IgD-negative memory B cell (primary cell): ENCODE measurements around the gene CRIM1. TPM values are rescaled to one million over a fixed set of nuclear protein-coding genes. Genes with fewer than 3 reads are reported as not detected.
A peak's percentile ranks its signal among the peaks of the same experiment; 100 is the strongest.
"Not testable (repeated sequence)": the region's sequence is repeated elsewhere in the genome, so short reads cannot be mapped to it uniquely, and the experiment has no call there.

Source experiments
- H3K27ac Mint-ChIP-seq, 3 donors: one replicate each; pipeline ENCODE4 v1.8.0; 2020 to 2022; ENCODE audit warnings: mild to moderate bottlenecking in 3 of 3, mixed read lengths in 3 of 3, moderate library complexity in 1 of 3
- H3K27me3 Mint-ChIP-seq: one replicate; pipeline ENCODE4 v1.8.0; 2021; ENCODE audit warnings: mixed read lengths
- H3K36me3 Mint-ChIP-seq: one replicate; pipeline ENCODE4 v1.8.0; 2020; ENCODE audit warnings: mild to moderate bottlenecking, mixed read lengths
- H3K4me1 Mint-ChIP-seq, 3 donors: one replicate each; pipeline ENCODE4 v1.8.0; 2020 to 2022; ENCODE audit warnings: mixed read lengths in 3 of 3, mild to moderate bottlenecking in 1 of 3
- H3K4me3 Mint-ChIP-seq, 4 donors: one replicate each; pipeline ENCODE4 v1.8.0; 2020 to 2022; ENCODE audit warnings: mild to moderate bottlenecking in 4 of 4, mixed read lengths in 4 of 4, moderate library complexity in 3 of 4
- H3K9me3 Mint-ChIP-seq, 3 donors: one replicate each; pipeline ENCODE4 v1.8.0; 2020 to 2021; ENCODE audit warnings: mixed read lengths in 3 of 3, mild to moderate bottlenecking in 1 of 3
- polyA plus RNA-seq: library from polyadenylated mRNA; unstranded; fragments of 300-500 nt; fragmentation: Illumina TruSeq; gene quantifications from one replicate; pipeline ENCODE4 v1.2.3, GENCODE V29; 2021

Gene CRIM1
- polyA plus RNA-seq, 1 donor from 2014 or later: 0.26 TPM

- Mint-ChIP-seq H3K4me1 (peaks cover 20 to 25% (median 21%) of the 10 kb centered on the region in 3 donors), H3K27ac (no peak overlapping the region), H3K36me3 (peaks cover 3% of the 10 kb centered on the region), H3K27me3 (peaks cover 29% of the 10 kb centered on the region), H3K4me3 (peak overlapping the region in 2 of 4 donors; percentile 41 to 84), H3K9me3 (peaks cover 0 to 3% (median 0%) of the 10 kb centered on the region in 3 donors)
Observed at GRCh38 chr2:36359067-36359466, 3.5 kb downstream of the CRIM1 start.

- Mint-ChIP-seq H3K9me3 (no peaks in the 10 kb centered on the region), H3K27me3 (peaks cover 27% of the 10 kb centered on the region), H3K27ac (no peak overlapping the region), H3K4me3 (no peak overlapping the region), H3K36me3 (peaks cover 3% of the 10 kb centered on the region), H3K4me1 (peaks cover 14 to 16% (median 15%) of the 10 kb centered on the region in 3 donors)
Observed at GRCh38 chr2:36360063-36360462, 4.5 kb downstream of the CRIM1 start.

GRCh38 chr2:36360834-36361233 lies 5.3 kb downstream of the CRIM1 start:
- Mint-ChIP-seq H3K36me3 (peaks cover 3% of the 10 kb centered on the region), H3K4me3 (no peak overlapping the region), H3K27me3 (peaks cover 27% of the 10 kb centered on the region), H3K27ac (no peak overlapping the region), H3K9me3 (no peaks in the 10 kb centered on the region), H3K4me1 (peaks cover 13 to 16% (median 14%) of the 10 kb centered on the region in 3 donors)

- peak overlapping the region in 1 of 4 donors; percentile 4 for H3K4me3 Mint-ChIP-seq
- peaks cover 27% of the 10 kb centered on the region for H3K27me3 Mint-ChIP-seq
- no peaks in the 10 kb centered on the region for H3K9me3 Mint-ChIP-seq
- peaks cover 3% of the 10 kb centered on the region for H3K36me3 Mint-ChIP-seq
- no peak overlapping the region for H3K27ac Mint-ChIP-seq
- peaks cover 13 to 16% (median 14%) of the 10 kb centered on the region in 3 donors for H3K4me1 Mint-ChIP-seq
Observed at GRCh38 chr2:36361396-36361795, 5.8 kb downstream of the CRIM1 start.

- peaks cover 23% of the 10 kb centered on the region for H3K27me3 Mint-ChIP-seq
- no peak overlapping the region for H3K4me3 Mint-ChIP-seq
- H3K4me1 Mint-ChIP-seq: peaks cover 9 to 12% (median 11%) of the 10 kb centered on the region in 3 donors
- no peaks in the 10 kb centered on the region for H3K9me3 Mint-ChIP-seq
- peaks cover 1% of the 10 kb centered on the region for H3K36me3 Mint-ChIP-seq
- H3K27ac Mint-ChIP-seq: no peak overlapping the region
Observed at GRCh38 chr2:36362291-36362690, 6.7 kb downstream of the CRIM1 start.

- not testable (repeated sequence) for H3K4me3 Mint-ChIP-seq, H3K36me3 Mint-ChIP-seq, H3K27ac Mint-ChIP-seq, H3K9me3 Mint-ChIP-seq, H3K4me1 Mint-ChIP-seq
- peaks cover 16% of the 10 kb centered on the region for H3K27me3 Mint-ChIP-seq
Observed at GRCh38 chr2:36363085-36363484, 7.5 kb downstream of the CRIM1 start.

GRCh38 chr2:36366491-36367120 lies 11.0 kb downstream of the CRIM1 start:
- Mint-ChIP-seq H3K4me3 (no peak overlapping the region), H3K4me1 (peaks cover 0 to 2% (median 0%) of the 10 kb centered on the region in 3 donors), H3K27ac (no peak overlapping the region), H3K27me3 (peaks cover 7% of the 10 kb centered on the region), H3K9me3 (no peaks in the 10 kb centered on the region), H3K36me3 (no peaks in the 10 kb centered on the region)

GRCh38 chr2:36367486-36367885 lies 11.9 kb downstream of the CRIM1 start:
- H3K4me3 Mint-ChIP-seq: no peak overlapping the region
- H3K9me3 Mint-ChIP-seq: no peaks in the 10 kb centered on the region
- peaks cover 0 to 2% (median 0%) of the 10 kb centered on the region in 3 donors for H3K4me1 Mint-ChIP-seq
- no peaks in the 10 kb centered on the region for H3K36me3 Mint-ChIP-seq
- no peak overlapping the region for H3K27ac Mint-ChIP-seq
- H3K27me3 Mint-ChIP-seq: peaks cover 7% of the 10 kb centered on the region

- Mint-ChIP-seq H3K36me3 (no peaks in the 10 kb centered on the region), H3K27ac (no peak overlapping the region)
Observed at GRCh38 chr2:36367895-36368353, 12.3 kb downstream of the CRIM1 start.

GRCh38 chr2:36368438-36368837 lies 12.9 kb downstream of the CRIM1 start:
- H3K4me3 Mint-ChIP-seq: no peak overlapping the region
- H3K9me3 Mint-ChIP-seq: no peaks in the 10 kb centered on the region
- peaks cover 9% of the 10 kb centered on the region for H3K27me3 Mint-ChIP-seq
- no peak overlapping the region for H3K27ac Mint-ChIP-seq
- H3K36me3 Mint-ChIP-seq: no peaks in the 10 kb centered on the region
- peaks cover 0 to 2% (median 0%) of the 10 kb centered on the region in 3 donors for H3K4me1 Mint-ChIP-seq

More at GRCh38 chr2:36367895-36368353, 12.3 kb downstream of the CRIM1 start:
- Mint-ChIP-seq H3K9me3 (no peaks in the 10 kb centered on the region), H3K4me1 (peaks cover 0 to 2% (median 0%) of the 10 kb centered on the region in 3 donors), H3K4me3 (no peak overlapping the region), H3K27me3 (peaks cover 9% of the 10 kb centered on the region)

- no peaks in the 10 kb centered on the region for H3K36me3 Mint-ChIP-seq
- H3K4me3 Mint-ChIP-seq: no peak overlapping the region
- peaks cover 6% of the 10 kb centered on the region for H3K27me3 Mint-ChIP-seq
- no peak overlapping the region for H3K27ac Mint-ChIP-seq
- H3K9me3 Mint-ChIP-seq: no peaks in the 10 kb centered on the region
- peaks cover 0 to 2% (median 0%) of the 10 kb centered on the region in 3 donors for H3K4me1 Mint-ChIP-seq
Observed at GRCh38 chr2:36369163-36369562, 13.6 kb downstream of the CRIM1 start.

- Mint-ChIP-seq H3K27me3 (peaks cover 2% of the 10 kb centered on the region), H3K4me3 (no peak overlapping the region), H3K27ac (no peak overlapping the region), H3K4me1 (peaks cover 0 to 2% (median 0%) of the 10 kb centered on the region in 3 donors), H3K36me3 (no peaks in the 10 kb centered on the region), H3K9me3 (peaks cover 0 to 2% (median 0%) of the 10 kb centered on the region in 3 donors)
Observed at GRCh38 chr2:36369716-36370115, 14.1 kb downstream of the CRIM1 start.

GRCh38 chr2:36370281-36370680 lies 14.7 kb downstream of the CRIM1 start:
- no peak overlapping the region for H3K4me3 Mint-ChIP-seq
- H3K27me3 Mint-ChIP-seq: peaks cover 2% of the 10 kb centered on the region
- peaks cover 0 to 2% (median 0%) of the 10 kb centered on the region in 3 donors for H3K9me3 Mint-ChIP-seq
- H3K27ac Mint-ChIP-seq: no peak overlapping the region
- H3K36me3 Mint-ChIP-seq: no peaks in the 10 kb centered on the region
- peaks cover 0 to 2% (median 0%) of the 10 kb centered on the region in 3 donors for H3K4me1 Mint-ChIP-seq

GRCh38 chr2:36371070-36371874 lies 15.7 kb downstream of the CRIM1 start:
- Mint-ChIP-seq H3K4me3 (no peak overlapping the region), H3K36me3 (no peaks in the 10 kb centered on the region), H3K9me3 (peaks cover 0 to 2% (median 0%) of the 10 kb centered on the region in 3 donors), H3K4me1 (peaks cover 0 to 2% (median 0%) of the 10 kb centered on the region in 3 donors), H3K27ac (no peak overlapping the region), H3K27me3 (peaks cover 2% of the 10 kb centered on the region)

- H3K4me3 Mint-ChIP-seq: no peak overlapping the region
- peaks cover 0 to 2% (median 0%) of the 10 kb centered on the region in 3 donors for H3K9me3 Mint-ChIP-seq
- peaks cover 0 to 2% (median 0%) of the 10 kb centered on the region in 3 donors for H3K4me1 Mint-ChIP-seq
- H3K27me3 Mint-ChIP-seq: peaks cover 2% of the 10 kb centered on the region
- H3K27ac Mint-ChIP-seq: no peak overlapping the region
- H3K36me3 Mint-ChIP-seq: no peaks in the 10 kb centered on the region
Observed at GRCh38 chr2:36371928-36372391, 16.4 kb downstream of the CRIM1 start.
